ENCODE data around the gene ZNF678.

The ZNF678 gene

GRCh38 chr1:227532019-227532619 lies 31.2 kb upstream of the ZNF678 start:
- no peaks in the 10 kb centered on the region for H3K9me3 ChIP-seq (ENCODE audit: insufficient read depth, low read length, severe bottlenecking)
- H3K79me2 ChIP-seq (ENCODE audit: insufficient read depth, low read length), result no peaks in the 10 kb centered on the region
- H2AFZ ChIP-seq (ENCODE audit: low read depth, low read length), result no peak overlapping the region
- ATAC-seq (ENCODE audit: insufficient read depth, low read depth), result no peak
- H3K27ac ChIP-seq (ENCODE audit: low read length), result no peak overlapping the region
- no peaks in the 10 kb centered on the region for H3K27me3 ChIP-seq (ENCODE audit: insufficient read depth, low read length, poor library complexity)
- H3K4me1 ChIP-seq (ENCODE audit: insufficient read depth, low read length), result no peaks in the 10 kb centered on the region
- H4K20me1 ChIP-seq (ENCODE audit: insufficient read depth, low read length), result no peaks in the 10 kb centered on the region
- H3K4me2 ChIP-seq (ENCODE audit: insufficient read depth, low read length), result no peak overlapping the region
- H3K36me3 ChIP-seq (ENCODE audit: insufficient read depth, low read length), result no peaks in the 10 kb centered on the region
- no peak for TF ChIP-seq CTCF (IDR thresholded peaks at IDR 0.05; ENCODE audit: borderline replicate concordance, extremely low read depth, low read length, poor library complexity, severe bottlenecking)
- TF ChIP-seq EZH2 (IDR thresholded peaks at IDR 0.05; ENCODE audit: borderline replicate concordance, low read depth, low read length, severe bottlenecking), result no peak
- H3K4me3 ChIP-seq (ENCODE audit: low read depth in 1 of 2, low read length in 2 of 2), result no peak overlapping the region
- no peak for DNase-seq
- H3K9ac ChIP-seq (ENCODE audit: low read depth, low read length), result no peak overlapping the region

- Histone ChIP-seq H3K36me3 (ENCODE audit: insufficient read depth, low read length) (no peaks in the 10 kb centered on the region), H3K9ac (ENCODE audit: low read depth, low read length) (no peak overlapping the region), H3K79me2 (ENCODE audit: insufficient read depth, low read length) (no peaks in the 10 kb centered on the region), H3K4me1 (ENCODE audit: insufficient read depth, low read length) (no peaks in the 10 kb centered on the region), H3K9me3 (ENCODE audit: insufficient read depth, low read length, severe bottlenecking) (no peaks in the 10 kb centered on the region), H3K27me3 (ENCODE audit: insufficient read depth, low read length, poor library complexity) (no peaks in the 10 kb centered on the region), H2AFZ (ENCODE audit: low read depth, low read length) (no peak overlapping the region), H4K20me1 (ENCODE audit: insufficient read depth, low read length) (no peaks in the 10 kb centered on the region), H3K4me2 (ENCODE audit: insufficient read depth, low read length) (no peak overlapping the region), H3K27ac (ENCODE audit: low read length) (no peak overlapping the region), H3K4me3 (ENCODE audit: low read depth in 1 of 2, low read length in 2 of 2) (no peak overlapping the region)
- no peak for TF ChIP-seq EZH2 (IDR thresholded peaks at IDR 0.05; ENCODE audit: borderline replicate concordance, low read depth, low read length, severe bottlenecking)
- TF ChIP-seq CTCF (IDR thresholded peaks at IDR 0.05; ENCODE audit: borderline replicate concordance, extremely low read depth, low read length, poor library complexity, severe bottlenecking), result no peak
- DNase-seq (no peak), ATAC-seq (ENCODE audit: insufficient read depth, low read depth) (no peak)
These were observed 22.9 kb upstream of the ZNF678 start for GRCh38 chr1:227540170-227541098.

DNA sequence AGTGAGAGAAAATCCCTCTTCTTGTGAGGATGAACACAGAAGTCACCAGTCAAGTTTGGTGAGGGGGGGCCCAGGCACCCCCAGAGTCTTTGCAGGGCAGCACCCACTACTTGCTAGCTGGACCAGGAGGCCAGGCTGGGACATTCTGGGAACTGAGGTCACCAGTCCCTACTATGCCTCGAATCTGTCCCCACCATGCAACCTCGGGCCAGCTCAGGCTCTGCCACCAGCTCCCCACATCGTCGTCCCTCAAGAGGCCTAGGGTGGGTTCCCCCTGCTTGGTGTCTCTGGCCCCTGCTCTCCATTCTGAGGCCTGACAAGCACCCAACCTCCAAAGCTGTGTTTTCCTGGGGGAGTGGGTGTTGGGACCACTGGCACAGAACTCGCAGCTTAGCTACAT lies 22.2 kb upstream of the ZNF678 start:
- H2AFZ ChIP-seq (ENCODE audit: low read depth, low read length), result no peak overlapping the region
- H3K9me3 ChIP-seq (ENCODE audit: insufficient read depth, low read length, severe bottlenecking), result no peaks in the 10 kb centered on the region
- H4K20me1 ChIP-seq (ENCODE audit: insufficient read depth, low read length), result no peaks in the 10 kb centered on the region
- no peak for DNase-seq
- no peaks in the 10 kb centered on the region for H3K36me3 ChIP-seq (ENCODE audit: insufficient read depth, low read length)
- H3K9ac ChIP-seq (ENCODE audit: low read depth, low read length), result no peak overlapping the region
- no peak overlapping the region for H3K4me2 ChIP-seq (ENCODE audit: insufficient read depth, low read length)
- TF ChIP-seq EZH2 (IDR thresholded peaks at IDR 0.05; ENCODE audit: borderline replicate concordance, low read depth, low read length, severe bottlenecking) (no peak), CTCF (IDR thresholded peaks at IDR 0.05; ENCODE audit: borderline replicate concordance, extremely low read depth, low read length, poor library complexity, severe bottlenecking) (no peak)
- H3K27me3 ChIP-seq (ENCODE audit: insufficient read depth, low read length, poor library complexity), result no peaks in the 10 kb centered on the region
- H3K27ac ChIP-seq (ENCODE audit: low read length), result no peak overlapping the region
- H3K4me3 ChIP-seq (ENCODE audit: low read depth in 1 of 2, low read length in 2 of 2), result no peak overlapping the region
- no peaks in the 10 kb centered on the region for H3K79me2 ChIP-seq (ENCODE audit: insufficient read depth, low read length)
- no peaks in the 10 kb centered on the region for H3K4me1 ChIP-seq (ENCODE audit: insufficient read depth, low read length)
- ATAC-seq (ENCODE audit: insufficient read depth, low read depth), result no peak

Measured in DND-41 (cell line).